SJSA1 (cell line): ENCODE measurements around the gene PRSS1. TPM values are rescaled to one million over a fixed set of nuclear protein-coding genes. Genes with fewer than 3 reads are reported as not detected.

Experiments used
- DNase-seq, 2 experiments: peaks; one replicate each; pipeline ENCODE4 v3.0.0-alpha.2; 2015 to 2020; ENCODE audit warnings: low spot score in 2 of 2, low read depth in 1 of 2
- H3K27ac ChIP-seq: fragments of 250-450 bp; sonication (Bioruptor Pico); 2 replicates; pipeline ENCODE4 v1.5.1; 2020; ENCODE audit warnings: mild to moderate bottlenecking, moderate library complexity
- H3K27me3 ChIP-seq: fragments of 250-450 bp; sonication (Bioruptor Pico); replicated peaks from 2 replicates; pipeline ENCODE4 v1.5.1; 2020; ENCODE audit warnings: mild to moderate bottlenecking, moderate library complexity
- H3K36me3 ChIP-seq: fragments of 250-450 bp; sonication (Bioruptor Pico); 2 replicates; pipeline ENCODE4 v1.5.1; 2020; ENCODE audit warnings: mild to moderate bottlenecking
- H3K4me1 ChIP-seq: fragments of 250-450 bp; sonication (Bioruptor Pico); replicated peaks from 2 replicates; pipeline ENCODE4 v1.6.1; 2021; ENCODE audit warnings: mild to moderate bottlenecking
- H3K4me3 ChIP-seq: fragments of 250-450 bp; sonication (Bioruptor Pico); 2 replicates; pipeline ENCODE4 v1.5.1; 2020; ENCODE audit warnings: mild to moderate bottlenecking
- H3K9me3 ChIP-seq: fragments of 250-450 bp; sonication (Bioruptor Pico); replicated peaks from 2 replicates; pipeline ENCODE4 v1.5.1; 2020; ENCODE audit warnings: mild to moderate bottlenecking
- total RNA-seq: library from RNA; depleted of rRNA; stranded (reverse); fragments of >200 nt; shearing (Covaris generic); gene quantifications from 2 replicates; pipeline ENCODE4 v1.2.3, GENCODE V29; 2014; rRNA removed

The PRSS1 gene
- total RNA-seq, 1 experiment from 2014 or later: not detected

DNA sequence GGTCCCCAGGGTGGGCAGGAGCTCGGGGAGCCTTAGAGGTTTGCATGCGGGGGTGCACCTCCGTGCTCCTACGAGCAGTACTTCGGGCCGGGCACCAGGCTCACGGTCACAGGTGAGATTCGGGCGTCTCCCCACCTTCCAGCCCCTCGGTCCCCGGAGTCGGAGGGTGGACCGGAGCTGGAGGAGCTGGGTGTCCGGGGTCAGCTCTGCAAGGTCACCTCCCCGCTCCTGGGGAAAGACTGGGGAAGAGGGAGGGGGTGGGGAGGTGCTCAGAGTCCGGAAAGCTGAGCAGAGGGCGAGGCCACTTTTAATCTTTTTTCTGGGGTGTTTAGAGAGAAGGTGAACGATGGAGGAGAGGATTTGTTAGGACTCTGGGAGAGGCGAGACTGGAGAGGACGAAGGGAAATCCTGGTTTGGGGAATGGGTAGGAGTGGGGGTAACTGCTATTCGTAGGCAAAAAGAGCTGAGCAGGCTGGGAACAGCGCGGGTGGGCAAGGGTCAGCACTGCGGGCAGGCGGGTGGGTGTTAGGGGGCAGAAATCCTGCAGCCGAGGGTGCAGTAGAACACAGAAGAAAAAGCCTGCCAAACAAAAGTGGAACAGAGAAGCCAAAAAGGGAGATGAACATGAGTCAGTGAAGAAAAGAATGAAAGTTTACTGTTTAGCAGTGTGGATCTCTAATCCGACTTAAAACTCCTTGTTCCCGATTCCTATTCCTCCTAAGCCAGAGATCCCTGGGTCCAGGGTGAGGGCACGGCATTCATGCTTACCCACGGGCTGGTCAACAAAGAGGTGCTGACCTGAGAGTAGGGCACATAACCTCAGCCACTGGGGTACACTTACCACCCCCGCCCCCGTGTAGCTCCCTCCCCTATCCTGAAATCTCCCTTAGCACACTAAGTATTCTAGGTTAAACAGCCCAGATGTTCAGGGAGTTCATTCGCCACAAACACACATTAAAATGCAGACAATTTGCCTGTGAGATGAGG is 48.4 kb downstream of the PRSS1 start:
- no peak for DNase-seq
- Histone ChIP-seq H3K27ac (no peak overlapping the region), H3K36me3 (no peaks in the 10 kb centered on the region), H3K4me3 (no peak overlapping the region), H3K4me1 (no peaks in the 10 kb centered on the region), H3K27me3 (peaks cover 67% of the 10 kb centered on the region), H3K9me3 (no peaks in the 10 kb centered on the region; the same call in 1 of the 2 replicates)

GRCh38 chr7:142798451-142799436 is 49.5 kb downstream of the PRSS1 start:
- no peaks in the 10 kb centered on the region for H3K4me1 ChIP-seq
- H3K4me3 ChIP-seq: no peak overlapping the region
- no peak for DNase-seq
- H3K27me3 ChIP-seq: peaks cover 65% of the 10 kb centered on the region
- H3K36me3 ChIP-seq: no peaks in the 10 kb centered on the region
- H3K27ac ChIP-seq: no peak overlapping the region
- no peaks in the 10 kb centered on the region; the same call in 1 of the 2 replicates for H3K9me3 ChIP-seq

DNA sequence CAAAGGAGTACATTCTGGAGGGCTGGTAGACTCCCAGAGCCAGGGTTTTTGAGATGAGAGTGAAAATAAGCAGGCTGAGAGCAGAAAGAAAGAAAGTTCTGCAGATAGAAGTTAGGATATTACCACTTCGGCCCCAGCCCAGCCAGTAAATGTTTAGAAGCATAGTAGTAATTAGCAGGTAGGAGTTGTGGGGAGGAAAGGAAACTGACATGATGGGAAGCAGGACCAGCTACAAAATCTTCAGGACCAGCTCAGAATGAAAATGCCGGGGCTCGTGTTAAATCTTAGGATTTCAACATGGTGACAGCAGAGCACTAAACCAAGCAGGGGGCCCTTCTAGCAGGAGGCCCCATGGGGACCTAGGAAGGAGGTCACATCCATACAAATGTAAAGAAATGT is 50.2 kb downstream of the PRSS1 start:
- H3K27me3 ChIP-seq: peaks cover 58% of the 10 kb centered on the region

GRCh38 chr7:142800088-142800487 is 50.8 kb downstream of the PRSS1 start:
- H3K9me3 ChIP-seq: no peaks in the 10 kb centered on the region
- H3K27me3 ChIP-seq: peaks cover 51% of the 10 kb centered on the region
- no peaks in the 10 kb centered on the region for H3K4me1 ChIP-seq
- H3K36me3 ChIP-seq: no peaks in the 10 kb centered on the region
- DNase-seq: no peak
- H3K27ac ChIP-seq: no peak overlapping the region
- no peak overlapping the region for H3K4me3 ChIP-seq

More for the DNA sequence above, 50.2 kb downstream of the PRSS1 start:
- H3K36me3 ChIP-seq: no peaks in the 10 kb centered on the region
- H3K27ac ChIP-seq: no peak overlapping the region
- no peaks in the 10 kb centered on the region; the same call in 1 of the 2 replicates for H3K9me3 ChIP-seq
- DNase-seq: no peak
- no peak overlapping the region for H3K4me3 ChIP-seq
- H3K4me1 ChIP-seq: no peaks in the 10 kb centered on the region

DNA sequence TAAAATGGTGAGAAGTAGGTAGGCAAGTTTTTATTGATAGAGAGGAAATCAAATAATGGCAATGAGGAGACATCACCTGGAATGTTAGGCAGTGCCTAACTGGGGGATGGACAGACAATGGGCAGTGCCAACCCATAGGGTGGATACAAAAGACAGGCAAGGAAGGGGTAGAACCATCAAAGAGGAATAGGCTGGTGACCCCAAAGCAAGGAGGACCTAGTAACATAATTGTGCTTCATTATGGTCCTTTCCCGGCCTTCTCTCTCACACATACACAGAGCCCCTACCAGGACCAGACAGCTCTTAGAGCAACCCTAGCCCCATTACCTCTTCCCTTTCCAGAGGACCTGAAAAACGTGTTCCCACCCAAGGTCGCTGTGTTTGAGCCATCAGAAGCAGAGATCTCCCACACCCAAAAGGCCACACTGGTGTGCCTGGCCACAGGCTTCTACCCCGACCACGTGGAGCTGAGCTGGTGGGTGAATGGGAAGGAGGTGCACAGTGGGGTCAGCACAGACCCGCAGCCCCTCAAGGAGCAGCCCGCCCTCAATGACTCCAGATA is 51.5 kb downstream of the PRSS1 start:
- Histone ChIP-seq H3K27me3 (peaks cover 48% of the 10 kb centered on the region), H3K4me3 (no peak overlapping the region), H3K4me1 (no peaks in the 10 kb centered on the region), H3K27ac (no peak overlapping the region), H3K36me3 (no peaks in the 10 kb centered on the region), H3K9me3 (no peaks in the 10 kb centered on the region)
- no peak for DNase-seq

DNA sequence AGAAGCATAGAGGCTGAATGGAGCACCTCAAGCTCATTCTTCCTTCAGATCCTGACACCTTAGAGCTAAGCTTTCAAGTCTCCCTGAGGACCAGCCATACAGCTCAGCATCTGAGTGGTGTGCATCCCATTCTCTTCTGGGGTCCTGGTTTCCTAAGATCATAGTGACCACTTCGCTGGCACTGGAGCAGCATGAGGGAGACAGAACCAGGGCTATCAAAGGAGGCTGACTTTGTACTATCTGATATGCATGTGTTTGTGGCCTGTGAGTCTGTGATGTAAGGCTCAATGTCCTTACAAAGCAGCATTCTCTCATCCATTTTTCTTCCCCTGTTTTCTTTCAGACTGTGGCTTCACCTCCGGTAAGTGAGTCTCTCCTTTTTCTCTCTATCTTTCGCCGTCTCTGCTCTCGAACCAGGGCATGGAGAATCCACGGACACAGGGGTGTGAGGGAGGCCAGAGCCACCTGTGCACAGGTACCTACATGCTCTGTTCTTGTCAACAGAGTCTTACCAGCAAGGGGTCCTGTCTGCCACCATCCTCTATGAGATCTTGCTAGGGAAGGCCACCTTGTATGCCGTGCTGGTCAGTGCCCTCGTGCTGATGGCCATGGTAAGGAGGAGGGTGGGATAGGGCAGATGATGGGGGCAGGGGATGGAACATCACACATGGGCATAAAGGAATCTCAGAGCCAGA is 52.5 kb downstream of the PRSS1 start:
- H3K36me3 ChIP-seq: no peaks in the 10 kb centered on the region
- no peak for DNase-seq

GRCh38 chr7:142802301-142802700 is 53.0 kb downstream of the PRSS1 start:
- H3K9me3 ChIP-seq: no peaks in the 10 kb centered on the region
- H3K4me3 ChIP-seq: no peak overlapping the region
- no peak overlapping the region for H3K27ac ChIP-seq
- H3K27me3 ChIP-seq: peaks cover 35% of the 10 kb centered on the region
- no peaks in the 10 kb centered on the region for H3K4me1 ChIP-seq
- H3K36me3 ChIP-seq: no peaks in the 10 kb centered on the region
- DNase-seq: no peak

More for the DNA sequence above, 52.5 kb downstream of the PRSS1 start:
- Histone ChIP-seq H3K27ac (no peak overlapping the region), H3K4me1 (no peaks in the 10 kb centered on the region), H3K9me3 (no peaks in the 10 kb centered on the region), H3K4me3 (no peak overlapping the region), H3K27me3 (peaks cover 41% of the 10 kb centered on the region)

Other genes with a start within 250 kb of the PRSS1 start
- not detected in 2 replicates for gene PRSS2, start 21.5 kb downstream of the PRSS1 start, total RNA-seq
- 0.82 TPM in 1 of 2 replicates, not detected in the other for gene EPHB6, start 105.6 kb downstream of the PRSS1 start, total RNA-seq
- under 0.01 TPM in 1 of 2 replicates, not detected in the other for gene TRPV6, start 136.3 kb downstream of the PRSS1 start, total RNA-seq
- gene TRPV5, start 184.3 kb downstream of the PRSS1 start, total RNA-seq: not detected in 2 replicates
- gene LLCFC1, start 190.0 kb downstream of the PRSS1 start, total RNA-seq: not detected in 2 replicates
- gene KEL, start 212.9 kb downstream of the PRSS1 start, total RNA-seq: 1.1 and 5.1 TPM in 2 replicates